HepG2 (cell line): ENCODE results near the gene CTBP1. TPM values are rescaled to one million over a fixed set of nuclear protein-coding genes. Genes with fewer than 3 reads are reported as not detected.

ENCODE experiments used
- ATAC-seq: fragments of 200-7000 bp; cut with Tn5 transposase; 3 replicates; pipeline ENCODE4 v1.9.1; 2020; ENCODE audit warnings: mild to moderate bottlenecking, moderate library complexity
- BruUV-seq: library from RNA; stranded (reverse); fragments of 400-500 nt; replicated peaks from 2 replicates; lab custom pipeline; 2021; lab: Mats Ljungman, UMichigan
- CTCF ChIA-PET: fragments of 300-600 bp; formaldehyde crosslinking; extraction: SDS; loops from one replicate; lab custom pipeline; 2021; ENCODE audit warnings: low total read pairs, inconsistent platforms, low intra/inter-chr PET ratio; lab: Yijun Ruan, JAX
- POLR2A ChIA-PET: fragments of 350-600 bp; sonication (Branson Sonifier 250); formaldehyde crosslinking; loops from one replicate; lab custom pipeline; 2020; ENCODE audit warnings: antibody characterized with exemption, inconsistent platforms; lab: Yijun Ruan, JAX
- DNase-seq: peaks from one replicate; pipeline ENCODE4 v3.0.0-alpha.2; 2015; ENCODE audit warnings: low spot score
- FAIRE-seq: peaks from 3 replicates; lab custom pipeline; 2011; peaks lifted over from hg19 to GRCh38; lab: Jason Lieb, UNC
- H2AFZ ChIP-seq: one replicate; pipeline ENCODE4 v1.6.1; 2011; ENCODE audit warnings: low read length, inconsistent platforms
- H3K27ac ChIP-seq: fragments of 300-600 bp; 3 replicates; pipeline ENCODE4 v1.8.0; 2011; ENCODE audit warnings: mixed run types, mild to moderate bottlenecking, mixed read lengths, low read length, inconsistent platforms; ENCODE audit not compliant: insufficient read depth; ENCODE audit errors: extremely low read length
- H3K27me3 ChIP-seq, 2 experiments: fragments of 200-600 bp in 1 of 2; 2 replicates in 1 of 2; 3 replicates in 1 of 2; pipeline versions ENCODE4 v1.6.0 to v1.8.0; 2011; ENCODE audit warnings: low read length in 2 of 2, mild to moderate bottlenecking in 2 of 2, moderate library complexity in 2 of 2, inconsistent platforms in 1 of 2; ENCODE audit not compliant: insufficient read depth in 2 of 2, control insufficient read depth in 1 of 2
- H3K36me3 ChIP-seq, 2 experiments: fragments of 200-600 bp in 1 of 2; replicated peaks in 1 of 2; 2 replicates in 1 of 2; 3 replicates in 1 of 2; pipeline versions ENCODE4 v1.5.1 to v1.8.0; 2011; ENCODE audit warnings: low read length in 2 of 2, inconsistent platforms in 1 of 2; ENCODE audit not compliant: insufficient read depth in 2 of 2, control insufficient read depth in 1 of 2
- H3K4me1 ChIP-seq: 2 replicates; pipeline ENCODE4 v1.5.1; 2012; ENCODE audit warnings: low read length, inconsistent platforms; ENCODE audit not compliant: insufficient read depth
- H3K4me2 ChIP-seq: 2 replicates; pipeline ENCODE4 v1.6.0; 2011; ENCODE audit warnings: low read depth, low read length, inconsistent platforms
- H3K4me3 ChIP-seq, 3 experiments: fragments of 200-600 bp in 1 of 3; sonication (generic), shearing (Covaris generic) in 1 of 3; replicated peaks in 1 of 3; 2 replicates each; pipeline ENCODE4 v1.5.1; 2011 to 2016; ENCODE audit warnings: low read length in 3 of 3, inconsistent platforms in 2 of 3, low read depth in 2 of 3, mild to moderate bottlenecking in 2 of 3, control low read depth in 1 of 3, mixed read lengths in 1 of 3; ENCODE audit not compliant: insufficient read depth in 1 of 3
- H3K79me2 ChIP-seq: one replicate; pipeline ENCODE4 v1.6.1; 2011; ENCODE audit warnings: low read length, inconsistent platforms; ENCODE audit not compliant: insufficient read depth
- H3K9ac ChIP-seq: 2 replicates; pipeline ENCODE4 v1.6.0; 2011; ENCODE audit warnings: mild to moderate bottlenecking, low read depth, low read length, inconsistent platforms; ENCODE audit not compliant: insufficient read depth
- H3K9me3 ChIP-seq: 2 replicates; pipeline ENCODE4 v1.5.1; 2012; ENCODE audit warnings: mild to moderate bottlenecking, low read length
- H4K20me1 ChIP-seq: 2 replicates; pipeline ENCODE4 v1.6.0; 2011; ENCODE audit warnings: inconsistent platforms, mild to moderate bottlenecking, low read length, moderate library complexity; ENCODE audit not compliant: insufficient read depth
- HDAC6 ChIP-seq: fragments of 200-600 bp; sonication (generic); IDR thresholded peaks from 2 replicates; pipeline ENCODE4 v1.7.0; 2017; ENCODE audit warnings: mild to moderate bottlenecking, antibody characterized with exemption, low read length, low read depth
- SETDB1 ChIP-seq: sonication (generic); formaldehyde crosslinking; IDR thresholded peaks from 2 replicates; pipeline ENCODE4 v1.5.1; 2020; ENCODE audit warnings: missing genetic modification reagents, mild to moderate bottlenecking, borderline replicate concordance
- TBX2 ChIP-seq: sonication (generic); formaldehyde crosslinking; IDR thresholded peaks from 2 replicates; pipeline ENCODE4 v1.5.0; 2020; ENCODE audit warnings: missing genetic modification reagents, mild to moderate bottlenecking, borderline replicate concordance
- ZNF121 ChIP-seq: sonication (generic); formaldehyde crosslinking; IDR thresholded peaks from 2 replicates; pipeline ENCODE4 v1.5.0; 2020; ENCODE audit warnings: mild to moderate bottlenecking, missing genetic modification reagents
- ZNF431 ChIP-seq: sonication (generic); formaldehyde crosslinking; IDR thresholded peaks from 2 replicates; pipeline ENCODE4 v1.9.0; 2022; ENCODE audit warnings: missing genetic modification reagents, low read depth, mild to moderate bottlenecking, borderline replicate concordance
- ZNF703 ChIP-seq: sonication (generic); formaldehyde crosslinking; IDR thresholded peaks from 2 replicates; pipeline ENCODE4 v1.5.1; 2020; ENCODE audit warnings: missing genetic modification reagents, mild to moderate bottlenecking, moderate library complexity, borderline replicate concordance
- ZSCAN12 ChIP-seq: sonication (generic); formaldehyde crosslinking; IDR thresholded peaks from 2 replicates; pipeline ENCODE4 v1.9.0; 2021; ENCODE audit warnings: mild to moderate bottlenecking, missing genetic modification reagents
- WGBS: methylation state at CpG from one replicate; pipeline ENCODE4 v1.1.6; 2017; ENCODE audit warnings: low lambda C conversion rate; 5-methylcytosine and 5-hydroxymethylcytosine counted together
- in situ Hi-C: cut with HindIII; loops from 2 replicates; pipeline ENCODE4 v1.10.0; 2017; ENCODE audit warnings: low pct_unique_long_range_greater_than_20kb; ENCODE audit not compliant: extremely low pct_ligation_motif_present
- intact Hi-C: fragments of 100-400 bp; cut with micrococcal nuclease; formaldehyde crosslinking; loops from one replicate; pipeline ENCODE4 v1.10.0; 2022; ENCODE audit not compliant: unreplicated experiment
- polyA plus RNA-seq, 8 experiments: library from polyadenylated mRNA; depleted of rRNA in 3 of 8; stranded (reverse) in 7 of 8; unstranded in 1 of 8; fragments of >200 nt; fragmentation: Illumina TruSeq in 4 of 8; extraction: Trizol in 4 of 8; gene quantifications; 2 replicates each; pipeline versions ENCODE4 v1.2.1 to v1.2.3, GENCODE V29; 2011 to 2016; ENCODE audit warnings: low read depth in 4 of 8, missing spikeins in 1 of 8, mixed read lengths in 1 of 8; ENCODE audit not compliant: insufficient read depth in 1 of 8
- total RNA-seq, 5 experiments: library from RNA; depleted of rRNA; stranded (reverse); fragments of >200 nt; fragmentation: Illumina TruSeq; extraction: Trizol; gene quantifications; 2 replicates each; pipeline ENCODE4 v1.2.3, GENCODE V29; 2016; ENCODE audit warnings: low read depth in 1 of 5
- TF ChIP-seq, protein P1 (sequence below): sonication (generic); formaldehyde crosslinking; IDR thresholded peaks from 2 replicates; pipeline ENCODE4 v1.4.0; 2020; ENCODE audit warnings: mild to moderate bottlenecking, missing genetic modification reagents

Gene CTBP1
- total and polyA plus RNA-seq, 2 of the 13 experiments (the other 11 are each of a cell fraction or from before 2014, with no cell fraction given), result 78.5 to 112 TPM

DNA sequence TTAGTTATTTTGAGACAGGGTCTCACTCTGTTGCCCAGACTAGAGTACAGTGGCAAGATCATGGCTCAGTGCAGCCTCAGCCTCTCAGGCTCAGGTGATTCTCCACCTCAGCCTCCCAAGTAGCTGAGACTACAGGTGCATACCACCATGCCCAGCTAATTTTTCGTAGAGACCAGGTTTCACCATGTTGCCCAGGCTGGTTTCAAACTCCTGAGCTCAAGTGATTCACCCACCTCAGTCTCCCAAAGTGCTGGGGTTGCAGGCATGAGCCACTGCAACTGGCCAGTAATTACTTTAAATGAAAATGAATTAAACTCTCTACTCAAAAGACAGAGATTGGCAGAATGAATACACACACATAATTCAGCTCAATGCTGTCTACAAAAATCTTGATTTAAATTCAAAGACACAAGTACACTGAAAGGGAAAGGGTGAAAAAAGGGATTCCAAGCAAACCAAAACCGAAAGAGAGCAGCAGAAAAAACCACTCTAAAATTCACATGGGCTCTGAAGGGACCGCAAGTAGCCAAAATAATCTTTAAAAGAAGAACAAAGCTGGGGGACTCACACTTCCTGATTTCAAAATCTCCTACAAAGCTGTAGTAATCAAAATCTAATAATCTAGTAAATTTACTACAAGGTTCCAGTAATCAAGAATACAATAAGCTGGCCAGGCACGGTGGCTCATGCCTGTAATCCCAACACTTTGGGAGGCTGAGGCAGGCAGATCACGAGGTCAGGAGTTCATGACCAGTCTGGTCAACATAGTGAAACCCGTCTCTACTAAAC lies 64.8 kb downstream of the CTBP1 start:
- Histone ChIP-seq H3K9me3 (peaks cover 12% of the 10 kb centered on the region), H3K79me2 (no peaks in the 10 kb centered on the region), H4K20me1 (no peaks in the 10 kb centered on the region), H3K4me1 (0 out of 2 replicates have a peak, but pooled peaks cover 1% of the 10 kb centered on the region), H3K36me3 (no peaks in the 10 kb centered on the region), H3K4me3 (no peak overlapping the region), H3K9ac (no peak overlapping the region), H3K27ac (no peak overlapping the region), H3K4me2 (no peak overlapping the region), H2AFZ (no peak overlapping the region), H3K27me3 (no peaks in the 10 kb centered on the region)
- in situ Hi-C loops, result no loop called here
- 86% methylated on average over 6 of the region's 6 CpGs for WGBS
- no peak for DNase-seq
- BruUV-seq, result no TSS peak
- ChIA-PET CTCF (no interaction called here), POLR2A (interaction anchor here (1.6 to 1.8 kb wide), 2 partner anchors 10 to 21 kb away, joined by 5 to 6 read pairs; no protein-coding TSS in a partner anchor)
- FAIRE-seq, result no peak
- ATAC-seq, result no peak
- intact Hi-C loops, result no loop called here
- TF ChIP-seq, protein P1, sequence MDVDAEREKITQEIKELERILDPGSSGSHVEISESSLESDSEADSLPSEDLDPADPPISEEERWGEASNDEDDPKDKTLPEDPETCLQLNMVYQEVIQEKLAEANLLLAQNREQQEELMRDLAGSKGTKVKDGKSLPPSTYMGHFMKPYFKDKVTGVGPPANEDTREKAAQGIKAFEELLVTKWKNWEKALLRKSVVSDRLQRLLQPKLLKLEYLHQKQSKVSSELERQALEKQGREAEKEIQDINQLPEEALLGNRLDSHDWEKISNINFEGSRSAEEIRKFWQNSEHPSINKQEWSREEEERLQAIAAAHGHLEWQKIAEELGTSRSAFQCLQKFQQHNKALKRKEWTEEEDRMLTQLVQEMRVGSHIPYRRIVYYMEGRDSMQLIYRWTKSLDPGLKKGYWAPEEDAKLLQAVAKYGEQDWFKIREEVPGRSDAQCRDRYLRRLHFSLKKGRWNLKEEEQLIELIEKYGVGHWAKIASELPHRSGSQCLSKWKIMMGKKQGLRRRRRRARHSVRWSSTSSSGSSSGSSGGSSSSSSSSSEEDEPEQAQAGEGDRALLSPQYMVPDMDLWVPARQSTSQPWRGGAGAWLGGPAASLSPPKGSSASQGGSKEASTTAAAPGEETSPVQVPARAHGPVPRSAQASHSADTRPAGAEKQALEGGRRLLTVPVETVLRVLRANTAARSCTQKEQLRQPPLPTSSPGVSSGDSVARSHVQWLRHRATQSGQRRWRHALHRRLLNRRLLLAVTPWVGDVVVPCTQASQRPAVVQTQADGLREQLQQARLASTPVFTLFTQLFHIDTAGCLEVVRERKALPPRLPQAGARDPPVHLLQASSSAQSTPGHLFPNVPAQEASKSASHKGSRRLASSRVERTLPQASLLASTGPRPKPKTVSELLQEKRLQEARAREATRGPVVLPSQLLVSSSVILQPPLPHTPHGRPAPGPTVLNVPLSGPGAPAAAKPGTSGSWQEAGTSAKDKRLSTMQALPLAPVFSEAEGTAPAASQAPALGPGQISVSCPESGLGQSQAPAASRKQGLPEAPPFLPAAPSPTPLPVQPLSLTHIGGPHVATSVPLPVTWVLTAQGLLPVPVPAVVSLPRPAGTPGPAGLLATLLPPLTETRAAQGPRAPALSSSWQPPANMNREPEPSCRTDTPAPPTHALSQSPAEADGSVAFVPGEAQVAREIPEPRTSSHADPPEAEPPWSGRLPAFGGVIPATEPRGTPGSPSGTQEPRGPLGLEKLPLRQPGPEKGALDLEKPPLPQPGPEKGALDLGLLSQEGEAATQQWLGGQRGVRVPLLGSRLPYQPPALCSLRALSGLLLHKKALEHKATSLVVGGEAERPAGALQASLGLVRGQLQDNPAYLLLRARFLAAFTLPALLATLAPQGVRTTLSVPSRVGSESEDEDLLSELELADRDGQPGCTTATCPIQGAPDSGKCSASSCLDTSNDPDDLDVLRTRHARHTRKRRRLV (CRISPR knock-in tag), result no peak
- TF ChIP-seq ZNF431 (CRISPR knock-in tag), result no peak
- no peak for TF ChIP-seq ZSCAN12 (CRISPR knock-in tag)
- TF ChIP-seq HDAC6, result no peak
- TF ChIP-seq ZNF703 (CRISPR knock-in tag), result no peak
- TF ChIP-seq TBX2 (CRISPR knock-in tag), result no peak
- TF ChIP-seq ZNF121 (CRISPR knock-in tag), result no peak
- TF ChIP-seq SETDB1, result no peak
